GM20000 (cell line): ENCODE measurements around the gene SHD.
"Not testable (repeated sequence)": the region's sequence is repeated elsewhere in the genome, so short reads cannot be mapped to it uniquely, and the experiment has no call there.

Experiments
- DNase-seq: peaks from one replicate; pipeline ENCODE4 v3.0.0; 2012; ENCODE audit warnings: low spot score
- TF ChIP-seq, protein P1 (sequence below): IDR thresholded peaks from 2 replicates; pipeline ENCODE4 v1.5.1; 2012; ENCODE audit warnings: mild to moderate bottlenecking, control low read depth; ENCODE audit errors: extremely low read depth, missing control alignments

The SHD gene

DNA sequence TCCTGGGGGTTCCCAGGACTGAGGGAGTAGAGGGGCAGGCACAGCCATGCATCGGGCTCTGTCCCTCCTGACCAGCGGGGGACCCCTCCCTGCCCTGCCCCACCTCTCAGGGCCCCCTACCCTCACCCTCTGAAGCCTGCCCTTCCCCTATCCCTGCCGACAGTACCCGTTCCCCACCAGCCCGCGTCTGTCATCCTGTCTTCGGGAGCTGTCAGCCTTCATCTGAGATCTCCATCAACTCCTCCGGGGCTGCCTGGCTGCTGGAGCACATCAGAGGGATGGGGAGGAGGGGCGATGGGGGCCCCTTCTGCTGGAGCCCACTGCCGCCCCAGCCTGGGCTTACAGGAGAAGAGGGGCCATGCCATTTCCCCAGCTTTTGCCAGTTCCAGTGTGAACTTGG, 6.2 kb upstream of the SHD start:
- TF ChIP-seq, protein P1, sequence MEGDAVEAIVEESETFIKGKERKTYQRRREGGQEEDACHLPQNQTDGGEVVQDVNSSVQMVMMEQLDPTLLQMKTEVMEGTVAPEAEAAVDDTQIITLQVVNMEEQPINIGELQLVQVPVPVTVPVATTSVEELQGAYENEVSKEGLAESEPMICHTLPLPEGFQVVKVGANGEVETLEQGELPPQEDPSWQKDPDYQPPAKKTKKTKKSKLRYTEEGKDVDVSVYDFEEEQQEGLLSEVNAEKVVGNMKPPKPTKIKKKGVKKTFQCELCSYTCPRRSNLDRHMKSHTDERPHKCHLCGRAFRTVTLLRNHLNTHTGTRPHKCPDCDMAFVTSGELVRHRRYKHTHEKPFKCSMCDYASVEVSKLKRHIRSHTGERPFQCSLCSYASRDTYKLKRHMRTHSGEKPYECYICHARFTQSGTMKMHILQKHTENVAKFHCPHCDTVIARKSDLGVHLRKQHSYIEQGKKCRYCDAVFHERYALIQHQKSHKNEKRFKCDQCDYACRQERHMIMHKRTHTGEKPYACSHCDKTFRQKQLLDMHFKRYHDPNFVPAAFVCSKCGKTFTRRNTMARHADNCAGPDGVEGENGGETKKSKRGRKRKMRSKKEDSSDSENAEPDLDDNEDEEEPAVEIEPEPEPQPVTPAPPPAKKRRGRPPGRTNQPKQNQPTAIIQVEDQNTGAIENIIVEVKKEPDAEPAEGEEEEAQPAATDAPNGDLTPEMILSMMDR, result no peak
- DNase-seq, result no peak

DNA sequence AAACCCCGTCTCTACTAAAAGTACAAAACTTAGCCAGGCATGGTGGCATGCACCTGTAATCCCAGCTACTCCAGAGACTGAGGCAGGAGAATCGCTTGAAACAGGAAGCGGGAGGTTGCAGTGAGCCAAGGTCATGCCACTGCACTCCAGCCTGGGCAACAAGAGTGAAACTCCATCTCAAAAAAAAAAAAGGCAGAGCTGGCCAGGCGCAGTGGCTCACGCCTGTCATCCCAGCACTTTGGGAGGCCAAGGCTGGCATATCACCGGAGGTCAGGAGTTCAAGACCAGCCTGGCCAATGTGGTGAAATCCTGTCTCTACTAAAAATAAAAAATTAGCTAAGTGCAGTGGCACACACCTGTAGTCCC, 4.8 kb upstream of the SHD start:
- not testable (repeated sequence) for DNase-seq

DNA sequence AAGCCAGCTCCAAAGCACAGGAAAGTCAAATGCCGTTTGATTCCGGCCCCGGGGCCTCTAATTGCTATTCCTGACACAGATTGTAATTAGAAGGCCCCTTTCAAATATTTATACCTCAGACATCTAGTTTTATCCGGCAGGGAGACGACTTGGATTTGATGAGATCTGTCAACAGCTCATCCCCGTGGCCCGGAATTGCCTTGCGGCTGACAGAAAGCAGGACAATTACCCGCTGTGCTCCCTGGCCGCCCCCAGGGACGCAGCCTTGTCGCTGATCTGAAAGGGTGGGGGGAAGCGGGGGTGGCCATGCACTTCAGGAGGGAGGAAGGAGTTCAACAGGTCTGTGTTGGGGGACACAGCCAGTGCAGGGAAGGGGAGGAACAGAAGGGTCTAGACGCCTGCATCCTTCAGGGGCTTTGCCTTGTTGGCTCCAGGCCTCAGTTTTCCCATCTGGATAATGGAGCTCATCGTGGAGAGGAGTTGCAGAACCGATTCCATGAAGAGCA, 1.8 kb upstream of the SHD start:
- DNase-seq, result no peak
- TF ChIP-seq, protein P1, result no peak

DNA sequence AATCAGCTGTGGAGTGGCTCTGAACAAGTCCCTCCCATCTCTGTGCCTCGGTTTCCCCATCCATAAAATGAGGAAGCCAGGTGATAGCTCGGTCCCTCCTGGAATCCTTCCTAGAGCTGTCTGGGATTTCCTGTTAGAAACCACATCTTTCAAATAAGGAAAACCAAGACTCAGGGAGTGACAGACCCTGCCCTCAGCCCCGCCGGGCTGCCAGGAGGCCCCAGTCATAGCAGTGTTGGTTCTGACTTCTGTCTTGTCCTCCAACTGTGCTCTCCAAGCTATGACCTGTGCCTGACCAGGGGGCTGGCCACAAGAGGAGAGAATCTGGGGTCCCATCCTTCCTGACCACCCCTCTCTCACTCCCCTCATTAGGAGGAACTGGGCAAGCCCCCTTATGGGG, 1.1 kb upstream of the SHD start:
- no peak for DNase-seq
- TF ChIP-seq, protein P1, result no peak

DNA sequence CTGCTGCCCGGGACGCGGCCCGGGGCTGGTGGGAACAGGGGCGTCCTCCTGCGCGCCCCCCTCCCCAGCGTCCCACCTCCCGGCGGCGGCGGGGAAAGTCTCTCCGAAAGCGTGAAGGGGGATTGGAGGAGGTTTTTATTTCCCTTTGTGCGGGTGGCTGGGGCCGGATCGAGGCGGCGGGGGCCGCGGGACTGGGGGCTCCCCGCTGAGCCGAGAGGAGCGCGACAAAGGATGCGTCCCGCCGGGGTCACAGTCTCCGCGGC, 132 bp downstream of the SHD start:
- TF ChIP-seq, protein P1, result no peak
- DNase-seq, result no peak

DNA sequence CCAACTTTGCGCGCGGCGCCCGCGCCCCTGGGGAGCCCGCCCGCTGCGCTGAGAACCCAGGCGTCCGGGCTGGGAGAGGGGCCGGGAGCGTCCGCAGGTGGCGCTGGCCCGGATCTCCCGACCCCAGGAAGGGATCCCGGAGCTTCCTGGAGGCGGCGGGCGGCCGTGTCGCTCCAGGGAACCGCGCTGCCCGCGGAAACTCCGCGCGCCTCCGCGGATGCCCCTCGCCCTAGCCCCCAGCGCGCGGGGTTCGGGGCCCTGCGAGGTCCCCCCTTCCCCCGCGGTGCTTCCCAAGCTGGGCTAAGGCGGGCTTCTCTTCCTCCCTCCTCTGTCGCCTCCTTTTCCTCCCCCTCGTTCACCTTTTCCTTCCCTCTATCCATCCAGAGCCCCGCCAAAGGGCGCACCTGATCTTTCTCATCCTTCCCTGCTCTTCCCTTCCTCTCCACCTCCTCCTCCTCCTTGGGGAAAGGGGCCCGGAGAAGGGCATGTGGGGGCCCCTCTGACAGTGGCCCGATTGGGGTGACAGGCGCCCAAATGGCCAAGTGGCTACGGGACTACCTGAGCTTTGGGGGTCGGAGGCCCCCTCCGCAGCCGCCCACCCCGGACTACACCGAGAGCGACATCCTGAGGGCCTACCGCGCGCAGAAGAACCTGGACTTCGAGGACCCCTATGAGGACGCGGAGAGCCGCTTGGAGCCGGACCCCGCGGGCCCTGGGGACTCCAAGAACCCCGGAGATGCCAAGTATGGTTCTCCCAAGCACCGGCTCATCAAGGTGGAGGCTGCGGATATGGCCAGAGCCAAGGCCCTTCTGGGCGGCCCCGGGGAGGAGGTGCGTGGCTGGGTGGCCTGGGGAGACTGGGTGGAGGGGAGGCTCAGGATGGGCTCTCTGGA, 710 bp downstream of the SHD start:
- TF ChIP-seq, protein P1, result no peak
- no peak for DNase-seq

DNA sequence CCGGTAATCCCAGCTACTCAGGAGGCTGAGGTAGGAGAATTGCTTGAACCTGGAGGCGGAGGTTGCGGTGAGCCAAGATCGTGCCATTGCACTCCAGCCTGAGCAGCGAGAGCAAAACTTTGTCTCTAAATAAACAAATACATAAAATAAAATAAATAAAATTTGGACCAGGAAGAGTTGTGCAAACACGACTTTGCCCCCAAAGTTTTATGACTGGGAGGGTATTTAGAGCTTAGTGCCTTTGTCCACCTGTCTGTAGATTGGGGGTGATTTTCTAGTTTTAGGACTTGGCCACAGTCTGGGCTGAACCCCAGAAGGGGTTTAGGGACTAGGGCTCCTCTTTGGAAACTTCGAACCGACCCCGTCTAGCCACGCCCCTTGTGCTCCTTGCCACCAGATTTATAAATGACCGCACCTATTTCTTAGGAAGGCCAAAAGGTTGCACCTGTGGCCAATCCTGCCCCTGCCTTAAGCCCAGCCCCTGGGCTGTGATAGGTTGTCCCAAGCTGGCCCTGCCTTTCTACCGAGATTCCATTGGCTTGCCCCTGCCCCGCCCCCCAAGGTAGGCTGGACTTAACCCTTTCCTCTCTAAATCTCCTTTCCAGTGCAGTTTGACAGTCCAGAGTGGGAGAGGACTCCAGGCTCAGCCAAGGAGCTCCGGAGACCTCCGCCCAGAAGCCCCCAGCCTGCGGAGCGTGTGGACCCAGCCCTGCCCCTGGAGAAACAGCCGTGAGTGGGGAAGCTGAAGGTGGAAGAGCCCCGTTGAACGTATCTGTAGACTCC, 5.3 kb downstream of the SHD start:
- TF ChIP-seq, protein P1, result no peak
- no peak for DNase-seq

DNA sequence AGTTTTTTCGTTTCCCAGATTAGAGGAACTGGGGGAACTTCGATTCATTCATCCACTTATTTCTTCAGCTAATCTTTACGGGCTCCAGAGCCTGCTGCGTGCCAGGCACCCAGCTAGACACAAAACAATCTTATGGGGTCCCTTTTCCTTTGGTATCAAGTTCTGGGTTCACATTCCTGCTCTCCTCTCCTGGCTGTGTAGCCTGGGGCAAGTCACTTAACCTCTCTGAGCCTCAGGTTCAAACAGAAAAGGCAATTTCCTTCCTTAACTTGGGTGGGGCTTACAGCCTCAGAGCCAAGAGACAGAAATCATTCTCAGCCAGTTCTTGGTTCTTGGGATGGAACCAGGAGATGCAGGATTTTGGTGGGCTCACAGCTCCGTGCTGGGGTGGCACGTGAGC, 5.9 kb downstream of the SHD start:
- TF ChIP-seq, protein P1, result no peak
- DNase-seq, result no peak

DNA sequence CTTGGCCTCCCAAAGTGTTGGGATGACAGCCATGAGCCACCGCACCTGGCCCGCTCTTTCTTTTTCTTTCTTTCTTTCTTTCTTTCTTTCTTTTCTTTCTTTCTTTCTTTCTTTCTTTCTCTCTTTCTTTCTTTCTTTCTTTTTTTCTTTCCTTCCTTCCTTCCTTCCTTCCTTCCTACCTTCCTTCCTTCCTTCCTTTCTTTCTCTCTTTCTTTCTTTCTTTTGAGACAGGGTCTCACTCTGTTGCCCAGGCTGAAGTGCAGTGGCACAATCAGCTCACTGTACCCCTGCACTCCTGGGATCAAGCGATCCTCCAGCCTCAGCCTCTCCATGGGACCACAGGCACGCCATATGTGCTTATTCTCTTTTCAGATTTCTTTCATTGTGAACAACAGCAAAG, 7.1 kb downstream of the SHD start:
- not testable (repeated sequence) for DNase-seq
